Suprapubic skin (tissue), 4 donors: Measurements from ENCODE around the gene CEP112.

Experiments
- POLR2A ChIP-seq, 2 donors: fragments of 450-650 bp; IDR thresholded peaks; one replicate each; pipeline ENCODE4 v1.6.1; 2017; ENCODE audit warnings: antibody characterized with exemption in 2 of 2, mild to moderate bottlenecking in 2 of 2, moderate library complexity in 2 of 2
- POLR2AphosphoS5 ChIP-seq, 3 donors: sonication (generic); formaldehyde crosslinking; IDR thresholded peaks; one replicate each; pipeline ENCODE4 v1.6.1; 2017; ENCODE audit warnings: antibody characterized with exemption in 3 of 3
- TF ChIP-seq, protein P1 (sequence below), 2 donors: fragments of 200-600 bp in 1 of 2; fragments of 450-650 bp in 1 of 2; sonication (generic) in 1 of 2; IDR thresholded peaks; one replicate each; pipeline ENCODE4 v1.5.1; 2016 to 2019; ENCODE audit warnings: antibody characterized with exemption in 2 of 2, mild to moderate bottlenecking in 1 of 2, moderate library complexity in 1 of 2

- TF ChIP-seq, protein P1, sequence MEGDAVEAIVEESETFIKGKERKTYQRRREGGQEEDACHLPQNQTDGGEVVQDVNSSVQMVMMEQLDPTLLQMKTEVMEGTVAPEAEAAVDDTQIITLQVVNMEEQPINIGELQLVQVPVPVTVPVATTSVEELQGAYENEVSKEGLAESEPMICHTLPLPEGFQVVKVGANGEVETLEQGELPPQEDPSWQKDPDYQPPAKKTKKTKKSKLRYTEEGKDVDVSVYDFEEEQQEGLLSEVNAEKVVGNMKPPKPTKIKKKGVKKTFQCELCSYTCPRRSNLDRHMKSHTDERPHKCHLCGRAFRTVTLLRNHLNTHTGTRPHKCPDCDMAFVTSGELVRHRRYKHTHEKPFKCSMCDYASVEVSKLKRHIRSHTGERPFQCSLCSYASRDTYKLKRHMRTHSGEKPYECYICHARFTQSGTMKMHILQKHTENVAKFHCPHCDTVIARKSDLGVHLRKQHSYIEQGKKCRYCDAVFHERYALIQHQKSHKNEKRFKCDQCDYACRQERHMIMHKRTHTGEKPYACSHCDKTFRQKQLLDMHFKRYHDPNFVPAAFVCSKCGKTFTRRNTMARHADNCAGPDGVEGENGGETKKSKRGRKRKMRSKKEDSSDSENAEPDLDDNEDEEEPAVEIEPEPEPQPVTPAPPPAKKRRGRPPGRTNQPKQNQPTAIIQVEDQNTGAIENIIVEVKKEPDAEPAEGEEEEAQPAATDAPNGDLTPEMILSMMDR (IDR thresholded peaks at IDR 0.05), result no peak
- TF ChIP-seq POLR2A (IDR thresholded peaks at IDR 0.05) (no peak), POLR2AphosphoS5 (IDR thresholded peaks at IDR 0.05) (no peak)
Measured at GRCh38 chr17:65892912-65893377, 299.0 kb downstream of the CEP112 start.
